Dermis microvascular lymphatic vessel endothelial cell (primary cell): ENCODE results near the gene DAZAP2. TPM values are rescaled to one million over a fixed set of nuclear protein-coding genes. Genes with fewer than 3 reads are reported as not detected.

Experiments used
- total RNA-seq: library from RNA; depleted of rRNA; stranded (reverse); fragments of >200 nt; gene quantifications from 2 replicates; pipeline ENCODE4 v1.2.1, GENCODE V29; 2014

The DAZAP2 gene
- total RNA-seq, 1 donor from 2014 or later, result 71.4 TPM

Other genes with a start within 250 kb of the DAZAP2 start
- 37.1 and 48.7 TPM in 2 replicates for gene SLC11A2, start 212.4 kb upstream of the DAZAP2 start, total RNA-seq
- gene LETMD1, start 190.5 kb upstream of the DAZAP2 start, total RNA-seq, result 22.3 and 40.0 TPM in 2 replicates
- gene CSRNP2, start 155.2 kb upstream of the DAZAP2 start, total RNA-seq, result 11.3 and 19.3 TPM in 2 replicates
- gene TFCP2, start 65.7 kb upstream of the DAZAP2 start, total RNA-seq, result 9.2 and 13.9 TPM in 2 replicates
- gene POU6F1, start 20.8 kb upstream of the DAZAP2 start, total RNA-seq, result 1.3 and 3.0 TPM in 2 replicates
- 15.1 and 19.1 TPM in 2 replicates for gene SMAGP, start 31.6 kb downstream of the DAZAP2 start, total RNA-seq
- not detected in 2 replicates for gene BIN2, start 85.3 kb downstream of the DAZAP2 start, total RNA-seq
- gene CELA1, start 107.9 kb downstream of the DAZAP2 start, total RNA-seq, result not detected in 2 replicates
- gene GALNT6, start 152.6 kb downstream of the DAZAP2 start, total RNA-seq, result 13.7 and 22.1 TPM in 2 replicates
- gene SLC4A8, start 186.0 kb downstream of the DAZAP2 start, total RNA-seq, result 0.76 and 0.90 TPM in 2 replicates